ENCODE data around the gene SART3.

SART3 gene

GRCh38 chr12:108565146-108565545 is 4.2 kb upstream of the SART3 start:
- Histone ChIP-seq H3K4me1 (ENCODE audit: control insufficient read depth, insufficient read depth, low read depth, low read length) (peaks cover 19% of the 10 kb centered on the region), H4K91ac (ENCODE audit: low read length) (no peak overlapping the region), H4K8ac (ENCODE audit: low read length) (no peak overlapping the region), H3K9ac (ENCODE audit: low read length) (peak overlapping the region; percentile 99), H3K79me1 (replicated peaks; ENCODE audit: low read length, poor library complexity, severe bottlenecking) (peaks cover 9% of the 10 kb centered on the region), H2BK12ac (ENCODE audit: low read length in 2 of 2) (peak overlapping the region in 1 of 2 experiments; percentile 42), H2BK5ac (ENCODE audit: low read depth, low read length, poor library complexity, severe bottlenecking) (no peak overlapping the region), H2BK15ac (ENCODE audit: low read depth, poor library complexity, severe bottlenecking) (no peak overlapping the region), H3K27me3 (ENCODE audit: control insufficient read depth in 1 of 2, insufficient read depth in 1 of 2, low read length in 2 of 2) (no peaks in the 10 kb centered on the region), H2AK5ac (ENCODE audit: low read length, severe bottlenecking) (peak overlapping the region; percentile 98), H2AFZ (ENCODE audit: low read depth, low read length) (no peak overlapping the region), H3K27ac (ENCODE audit: low read length, poor library complexity, severe bottlenecking) (peak overlapping the region; percentile 43), H3K14ac (ENCODE audit: low read length in 2 of 2) (no peak overlapping the region), H3K4me2 (ENCODE audit: low read length, poor library complexity, severe bottlenecking) (no peak overlapping the region), H3K36me3 (ENCODE audit: control insufficient read depth in 1 of 2, insufficient read depth in 2 of 2, low read depth in 1 of 2, low read length in 2 of 2) (peaks cover 22 to 65% of the 10 kb centered on the region in 2 experiments), H2BK120ac (ENCODE audit: low read depth, low read length) (peak overlapping the region; percentile 42), H3K23ac (ENCODE audit: low read length in 2 of 2) (peak overlapping the region in 1 of 2 experiments; percentile 90), H3K9me3 (ENCODE audit: control insufficient read depth, low read length) (no peaks in the 10 kb centered on the region), H3K18ac (ENCODE audit: low read depth in 1 of 2, low read length in 2 of 2) (no peak overlapping the region), H3K4ac (ENCODE audit: low read depth in 1 of 2, low read length in 2 of 2) (peak overlapping the region in 1 of 2 experiments; percentile 51), H3K4me3 (ENCODE audit: insufficient read depth in 1 of 2, low read depth in 1 of 2, low read length in 2 of 2) (no peak overlapping the region)
- no peak for DNase-seq
- 100% methylated on average over 1 of the region's 3 CpGs for WGBS

GRCh38 chr12:108564724-108565123 is 3.8 kb upstream of the SART3 start:
- no peak overlapping the region for H3K4me3 ChIP-seq (ENCODE audit: insufficient read depth in 1 of 2, low read depth in 1 of 2, low read length in 2 of 2)
- H2BK120ac ChIP-seq (ENCODE audit: low read depth, low read length), result peak overlapping the region; percentile 42
- peak overlapping the region; percentile 99 for H3K9ac ChIP-seq (ENCODE audit: low read length)
- H2BK12ac ChIP-seq (ENCODE audit: low read length in 2 of 2), result no peak overlapping the region
- no peaks in the 10 kb centered on the region for H3K27me3 ChIP-seq (ENCODE audit: control insufficient read depth in 1 of 2, insufficient read depth in 1 of 2, low read length in 2 of 2)
- H3K4ac ChIP-seq (ENCODE audit: low read depth in 1 of 2, low read length in 2 of 2), result no peak overlapping the region
- H3K9me3 ChIP-seq (ENCODE audit: control insufficient read depth, low read length), result no peaks in the 10 kb centered on the region
- H4K91ac ChIP-seq (ENCODE audit: low read length), result no peak overlapping the region
- peaks cover 21% of the 10 kb centered on the region for H3K4me1 ChIP-seq (ENCODE audit: control insufficient read depth, insufficient read depth, low read depth, low read length)
- H3K18ac ChIP-seq (ENCODE audit: low read depth in 1 of 2, low read length in 2 of 2), result no peak overlapping the region
- H3K4me2 ChIP-seq (ENCODE audit: low read length, poor library complexity, severe bottlenecking), result no peak overlapping the region
- H3K27ac ChIP-seq (ENCODE audit: low read length, poor library complexity, severe bottlenecking), result peak overlapping the region; percentile 43
- no peak overlapping the region for H2BK5ac ChIP-seq (ENCODE audit: low read depth, low read length, poor library complexity, severe bottlenecking)
- no peak for DNase-seq
- H2AFZ ChIP-seq (ENCODE audit: low read depth, low read length), result no peak overlapping the region
- H3K14ac ChIP-seq (ENCODE audit: low read length in 2 of 2), result no peak overlapping the region
- H3K36me3 ChIP-seq (ENCODE audit: control insufficient read depth in 1 of 2, insufficient read depth in 2 of 2, low read depth in 1 of 2, low read length in 2 of 2), result peaks cover 20 to 61% of the 10 kb centered on the region in 2 experiments
- peaks cover 9% of the 10 kb centered on the region for H3K79me1 ChIP-seq (replicated peaks; ENCODE audit: low read length, poor library complexity, severe bottlenecking)
- H2AK5ac ChIP-seq (ENCODE audit: low read length, severe bottlenecking), result peak overlapping the region; percentile 98
- H3K23ac ChIP-seq (ENCODE audit: low read length in 2 of 2), result no peak overlapping the region
- H2BK15ac ChIP-seq (ENCODE audit: low read depth, poor library complexity, severe bottlenecking), result no peak overlapping the region
- no peak overlapping the region for H4K8ac ChIP-seq (ENCODE audit: low read length)

- Histone ChIP-seq H2BK120ac (ENCODE audit: low read depth, low read length) (no peak overlapping the region), H2BK12ac (ENCODE audit: low read length in 2 of 2) (no peak overlapping the region), H2BK15ac (ENCODE audit: low read depth, poor library complexity, severe bottlenecking) (no peak overlapping the region), H2AK5ac (ENCODE audit: low read length, severe bottlenecking) (no peak overlapping the region), H3K9me3 (ENCODE audit: control insufficient read depth, low read length) (no peaks in the 10 kb centered on the region), H2AFZ (ENCODE audit: low read depth, low read length) (no peak overlapping the region), H3K4ac (ENCODE audit: low read depth in 1 of 2, low read length in 2 of 2) (no peak overlapping the region), H4K8ac (ENCODE audit: low read length) (no peak overlapping the region), H3K4me3 (ENCODE audit: insufficient read depth in 1 of 2, low read depth in 1 of 2, low read length in 2 of 2) (peak overlapping the region in 1 of 2 experiments; percentile 99), H3K18ac (ENCODE audit: low read depth in 1 of 2, low read length in 2 of 2) (no peak overlapping the region), H3K4me2 (ENCODE audit: low read length, poor library complexity, severe bottlenecking) (peak overlapping the region; percentile 95), H3K27me3 (ENCODE audit: control insufficient read depth in 1 of 2, insufficient read depth in 1 of 2, low read length in 2 of 2) (no peaks in the 10 kb centered on the region), H3K14ac (ENCODE audit: low read length in 2 of 2) (no peak overlapping the region), H2BK5ac (ENCODE audit: low read depth, low read length, poor library complexity, severe bottlenecking) (no peak overlapping the region), H3K23ac (ENCODE audit: low read length in 2 of 2) (no peak overlapping the region), H3K27ac (ENCODE audit: low read length, poor library complexity, severe bottlenecking) (no peak overlapping the region), H4K91ac (ENCODE audit: low read length) (no peak overlapping the region), H3K4me1 (ENCODE audit: control insufficient read depth, insufficient read depth, low read depth, low read length) (peaks cover 25% of the 10 kb centered on the region), H3K9ac (ENCODE audit: low read length) (peak overlapping the region; percentile 99), H3K36me3 (ENCODE audit: control insufficient read depth in 1 of 2, insufficient read depth in 2 of 2, low read depth in 1 of 2, low read length in 2 of 2) (peaks cover 19 to 52% of the 10 kb centered on the region in 2 experiments), H3K79me1 (replicated peaks; ENCODE audit: low read length, poor library complexity, severe bottlenecking) (peaks cover 9% of the 10 kb centered on the region)
- WGBS, result no CpG with 5 or more reads among the region's 1 CpG
- DNase-seq, result no peak
Measured at GRCh38 chr12:108563804-108564151, 2.8 kb upstream of the SART3 start.

- H3K18ac ChIP-seq (ENCODE audit: low read depth in 1 of 2, low read length in 2 of 2), result peak overlapping the region; percentile 79 to 86
- peak overlapping the region; percentile 83 to 99 for H3K4me3 ChIP-seq (ENCODE audit: insufficient read depth in 1 of 2, low read depth in 1 of 2, low read length in 2 of 2)
- H3K36me3 ChIP-seq (ENCODE audit: control insufficient read depth in 1 of 2, insufficient read depth in 2 of 2, low read depth in 1 of 2, low read length in 2 of 2), result peaks cover 19 to 49% of the 10 kb centered on the region in 2 experiments
- H3K79me1 ChIP-seq (replicated peaks; ENCODE audit: low read length, poor library complexity, severe bottlenecking), result peaks cover 9% of the 10 kb centered on the region
- H2AFZ ChIP-seq (ENCODE audit: low read depth, low read length), result no peak overlapping the region
- H3K14ac ChIP-seq (ENCODE audit: low read length in 2 of 2), result no peak overlapping the region
- H2AK5ac ChIP-seq (ENCODE audit: low read length, severe bottlenecking), result peak overlapping the region; percentile 71
- peak overlapping the region; percentile 99 for H3K9ac ChIP-seq (ENCODE audit: low read length)
- peak overlapping the region; percentile 78 for H2BK120ac ChIP-seq (ENCODE audit: low read depth, low read length)
- H3K4me2 ChIP-seq (ENCODE audit: low read length, poor library complexity, severe bottlenecking), result peak overlapping the region; percentile 95
- H3K4me1 ChIP-seq (ENCODE audit: control insufficient read depth, insufficient read depth, low read depth, low read length), result peaks cover 22% of the 10 kb centered on the region
- H4K8ac ChIP-seq (ENCODE audit: low read length), result peak overlapping the region; percentile 92
- peak overlapping the region; percentile 37 to 95 for H2BK12ac ChIP-seq (ENCODE audit: low read length in 2 of 2)
- no peak overlapping the region for H3K23ac ChIP-seq (ENCODE audit: low read length in 2 of 2)
- DNase-seq, result peak; percentile 94
- H4K91ac ChIP-seq (ENCODE audit: low read length), result peak overlapping the region; percentile 71
- H3K27me3 ChIP-seq (ENCODE audit: control insufficient read depth in 1 of 2, insufficient read depth in 1 of 2, low read length in 2 of 2), result no peaks in the 10 kb centered on the region
- H2BK15ac ChIP-seq (ENCODE audit: low read depth, poor library complexity, severe bottlenecking), result no peak overlapping the region
- WGBS, result 2% methylated on average over 4 of the region's 14 CpGs
- H3K4ac ChIP-seq (ENCODE audit: low read depth in 1 of 2, low read length in 2 of 2), result peak overlapping the region; percentile 84 to 93
- peak overlapping the region; percentile 97 for H2BK5ac ChIP-seq (ENCODE audit: low read depth, low read length, poor library complexity, severe bottlenecking)
- H3K9me3 ChIP-seq (ENCODE audit: control insufficient read depth, low read length), result no peaks in the 10 kb centered on the region
- H3K27ac ChIP-seq (ENCODE audit: low read length, poor library complexity, severe bottlenecking), result peak overlapping the region; percentile 83
Measured at GRCh38 chr12:108563136-108563803, 2.3 kb upstream of the SART3 start.
